Lower lobe of right lung (tissue), 2 donors: ENCODE data around the gene CINP. TPM values are rescaled to one million over a fixed set of nuclear protein-coding genes. Genes with fewer than 3 reads are reported as not detected.

Source experiments
- ATAC-seq, 2 donors: fragments of 200-7000 bp; cut with Tn5 transposase; one replicate each; pipeline ENCODE4 v1.9.1; 2020 to 2022; ENCODE audit warnings: mild to moderate bottlenecking in 2 of 2, moderate library complexity in 2 of 2
- DNase-seq: peaks from one replicate; pipeline ENCODE4 v3.0.0-alpha.2; 2020
- H3K27ac ChIP-seq: fragments of 200-600 bp; one replicate; pipeline ENCODE4 v1.8.0; 2022
- H3K27me3 ChIP-seq: fragments of 200-600 bp; one replicate; pipeline ENCODE4 v1.8.0; 2022; ENCODE audit warnings: low read depth
- H3K36me3 ChIP-seq: fragments of 200-600 bp; one replicate; pipeline ENCODE4 v1.8.0; 2022; ENCODE audit warnings: mild to moderate bottlenecking
- H3K4me1 ChIP-seq: fragments of 200-600 bp; one replicate; pipeline ENCODE4 v1.8.0; 2022
- H3K4me3 ChIP-seq: fragments of 200-600 bp; one replicate; pipeline ENCODE4 v1.8.0; 2022; ENCODE audit warnings: mild to moderate bottlenecking
- H3K9me3 ChIP-seq: fragments of 200-600 bp; one replicate; pipeline ENCODE4 v1.8.0; 2022
- intact Hi-C: fragments of 100-400 bp; cut with DNase I; formaldehyde crosslinking; loops from one replicate; pipeline ENCODE4 v1.11.0; 2022
- total RNA-seq: library from RNA; stranded (reverse); fragmentation: NEBNext Ultra II Directional; extraction: Animal tissue kit (Norgen Biotek cat#: 25700); gene quantifications from one replicate; pipeline ENCODE4 v1.2.1, GENCODE V29; 2021
- TF ChIP-seq, protein P1 (sequence below): fragments of 200-600 bp; IDR thresholded peaks from one replicate; pipeline ENCODE4 v1.8.0; 2022; ENCODE audit warnings: antibody characterized with exemption, mild to moderate bottlenecking
- donor health status: DM: no; HTN: yes; CAD: no; lungs with severe emphysema.

The CINP gene
- total RNA-seq, 1 donor from 2014 or later: 34.3 TPM

DNA sequence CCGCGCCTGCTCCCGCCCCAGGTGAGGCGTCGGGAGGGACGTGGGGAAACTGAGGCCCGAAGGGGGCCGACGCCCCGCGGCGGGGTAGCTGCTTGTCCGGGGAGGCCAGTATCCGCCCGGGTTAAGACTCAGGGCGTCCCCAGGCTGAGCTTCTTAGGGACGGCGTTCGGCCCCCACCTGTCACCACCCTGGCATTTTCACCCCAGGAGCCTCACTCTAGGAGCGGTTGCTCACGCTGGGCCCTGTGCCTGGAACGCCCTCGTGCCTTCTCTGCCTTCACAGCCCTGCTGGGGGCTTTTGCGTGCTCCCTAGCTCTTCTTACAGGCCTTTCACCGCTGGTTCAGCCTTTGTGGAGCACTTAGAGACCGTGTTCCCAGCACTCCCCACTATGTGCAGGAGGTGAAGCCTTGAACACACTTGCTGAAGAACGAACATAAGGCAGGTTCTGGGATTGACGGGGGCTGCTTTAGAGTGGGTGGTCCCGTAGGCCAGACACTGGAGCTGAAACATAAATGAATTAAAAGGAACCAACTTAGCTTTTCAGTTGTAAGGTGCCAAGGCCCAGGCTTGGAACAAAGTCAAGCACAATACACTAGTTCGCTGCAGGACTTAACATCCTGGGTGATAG, 42.5 kb downstream of the CINP start:
- Histone ChIP-seq H3K4me3 (peak overlapping the region; percentile 82), H3K9me3 (no peaks in the 10 kb centered on the region), H3K4me1 (peaks cover 48% of the 10 kb centered on the region), H3K27ac (peak overlapping the region; percentile 97), H3K27me3 (no peaks in the 10 kb centered on the region), H3K36me3 (no peaks in the 10 kb centered on the region)
- ATAC-seq (peak; percentile 5 to 16), DNase-seq (peak; percentile 58)
- intact Hi-C loops: no loop called here
- TF ChIP-seq, protein P1, sequence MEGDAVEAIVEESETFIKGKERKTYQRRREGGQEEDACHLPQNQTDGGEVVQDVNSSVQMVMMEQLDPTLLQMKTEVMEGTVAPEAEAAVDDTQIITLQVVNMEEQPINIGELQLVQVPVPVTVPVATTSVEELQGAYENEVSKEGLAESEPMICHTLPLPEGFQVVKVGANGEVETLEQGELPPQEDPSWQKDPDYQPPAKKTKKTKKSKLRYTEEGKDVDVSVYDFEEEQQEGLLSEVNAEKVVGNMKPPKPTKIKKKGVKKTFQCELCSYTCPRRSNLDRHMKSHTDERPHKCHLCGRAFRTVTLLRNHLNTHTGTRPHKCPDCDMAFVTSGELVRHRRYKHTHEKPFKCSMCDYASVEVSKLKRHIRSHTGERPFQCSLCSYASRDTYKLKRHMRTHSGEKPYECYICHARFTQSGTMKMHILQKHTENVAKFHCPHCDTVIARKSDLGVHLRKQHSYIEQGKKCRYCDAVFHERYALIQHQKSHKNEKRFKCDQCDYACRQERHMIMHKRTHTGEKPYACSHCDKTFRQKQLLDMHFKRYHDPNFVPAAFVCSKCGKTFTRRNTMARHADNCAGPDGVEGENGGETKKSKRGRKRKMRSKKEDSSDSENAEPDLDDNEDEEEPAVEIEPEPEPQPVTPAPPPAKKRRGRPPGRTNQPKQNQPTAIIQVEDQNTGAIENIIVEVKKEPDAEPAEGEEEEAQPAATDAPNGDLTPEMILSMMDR: no peak

DNA sequence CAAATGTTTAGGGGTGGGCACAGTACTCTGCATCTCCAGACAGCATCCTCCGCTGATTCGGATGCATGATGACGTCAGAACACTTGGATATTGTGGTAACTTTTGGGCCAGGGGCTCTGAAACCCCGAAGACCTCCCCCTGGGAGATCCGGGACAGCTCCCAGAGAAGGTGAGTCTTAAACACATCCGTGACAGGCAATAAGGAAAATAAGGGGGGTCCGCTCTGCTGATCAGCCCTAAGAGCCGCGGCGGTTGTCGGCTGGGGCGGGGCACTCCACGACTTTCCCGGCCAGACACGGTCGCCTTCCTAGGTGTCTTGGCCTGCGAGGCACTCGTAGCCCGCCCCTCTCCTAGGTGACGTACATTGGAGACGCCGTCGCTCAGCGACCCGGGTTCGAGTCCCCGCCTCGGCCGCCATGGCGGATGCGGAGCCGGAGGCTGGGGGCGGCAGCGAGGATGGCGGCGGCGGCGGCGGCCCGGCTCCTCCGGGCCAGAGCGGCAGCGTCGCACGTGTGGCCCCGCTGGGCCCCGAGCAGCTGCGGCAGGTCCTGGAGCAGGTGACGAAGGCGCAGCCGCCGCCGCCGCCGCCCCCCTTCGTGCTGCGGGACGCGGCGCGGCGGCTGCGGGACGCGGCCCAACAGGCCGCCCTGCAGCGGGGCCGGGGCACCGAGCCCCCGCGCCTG, 43.2 kb downstream of the CINP start, which contains the start of gene ZNF839:
ZNF839 (plus strand) TSS at position 396 of the 682 bp plus-strand sequence; CDS start at position 416, 20 bp downstream.
- intact Hi-C loops: no loop called here
- ATAC-seq (peak; percentile 81 to 85), DNase-seq (peak; percentile 96)
- Histone ChIP-seq H3K4me3 (peak within 1 kb of the TSS; percentile 82), H3K27me3 (no peaks in the 10 kb centered on the region), H3K4me1 (peaks cover 52% of the 10 kb centered on the region), H3K27ac (peak within 1 kb of the TSS; percentile 97), H3K9me3 (no peaks in the 10 kb centered on the region), H3K36me3 (no peaks in the 10 kb centered on the region)
- TF ChIP-seq, protein P1: no peak

DNA sequence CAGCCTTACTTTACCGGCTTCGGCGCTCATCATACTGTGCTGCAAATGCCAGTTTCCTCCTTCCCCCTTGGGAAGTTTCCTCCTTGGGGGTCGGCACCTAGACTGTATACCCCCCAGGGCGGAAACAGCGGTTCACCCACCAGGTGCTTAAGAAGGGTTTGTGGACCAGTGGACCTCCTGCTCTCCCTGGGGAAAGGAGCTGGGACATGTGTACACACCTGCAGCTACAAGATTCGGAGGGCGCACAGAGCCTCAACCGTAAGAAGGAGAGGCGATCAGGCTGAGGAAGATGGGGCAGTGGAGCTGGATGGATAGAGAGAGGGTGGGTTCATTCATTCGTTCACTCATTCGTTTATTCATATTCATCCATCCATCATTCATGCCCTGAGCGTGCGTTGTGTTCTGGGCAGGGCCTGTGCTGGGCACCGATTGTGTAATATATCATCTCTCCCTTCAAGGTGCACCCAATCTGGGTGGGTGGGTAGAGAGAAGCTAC, 43.9 kb downstream of the CINP start:
- intact Hi-C loops: no loop called here

DNA sequence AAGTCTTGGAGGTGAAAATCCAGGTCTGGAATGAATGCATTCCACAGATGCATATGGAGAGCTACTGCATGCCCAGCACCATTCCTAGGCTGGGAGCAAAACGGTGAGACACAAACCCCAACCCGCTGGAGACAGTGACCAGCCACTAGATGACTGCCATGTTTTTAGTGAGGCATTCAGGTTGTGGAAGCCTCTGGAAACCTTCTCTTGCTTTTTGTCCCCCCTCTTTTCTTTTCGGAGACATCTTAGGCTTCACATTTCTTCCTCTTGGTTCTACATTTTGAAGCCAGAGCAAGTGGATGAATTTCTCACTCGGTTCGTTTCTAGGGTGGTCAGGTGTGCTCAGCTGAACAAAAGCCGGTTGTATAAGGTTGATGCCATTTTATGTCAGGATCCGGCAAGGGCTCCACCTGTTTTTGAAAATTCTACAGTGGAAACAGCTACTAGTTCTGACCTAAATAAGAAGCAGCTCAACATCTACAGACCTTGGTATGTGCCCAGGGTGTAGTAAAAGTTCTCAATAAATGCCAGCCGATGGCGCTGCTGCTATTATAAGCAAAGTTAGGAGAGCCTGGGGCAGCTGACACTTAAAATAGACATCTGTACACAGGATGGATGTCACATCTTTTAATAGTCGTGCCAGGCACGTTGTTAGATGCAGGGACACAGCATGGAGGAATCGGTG, 45.0 kb downstream of the CINP start:
- Histone ChIP-seq H3K36me3 (no peaks in the 10 kb centered on the region), H3K27me3 (no peaks in the 10 kb centered on the region), H3K4me1 (peaks cover 50% of the 10 kb centered on the region), H3K9me3 (no peaks in the 10 kb centered on the region), H3K4me3 (peak overlapping the region; percentile 65), H3K27ac (peak overlapping the region; percentile 80)
- TF ChIP-seq, protein P1: no peak
- intact Hi-C loops: no loop called here
- ATAC-seq (no peak), DNase-seq (no peak)

More for the DNA sequence above, 43.9 kb downstream of the CINP start:
- Histone ChIP-seq H3K36me3 (no peaks in the 10 kb centered on the region), H3K4me3 (peak overlapping the region; percentile 82), H3K9me3 (no peaks in the 10 kb centered on the region), H3K4me1 (peaks cover 54% of the 10 kb centered on the region), H3K27ac (peak overlapping the region; percentile 97), H3K27me3 (no peaks in the 10 kb centered on the region)
- TF ChIP-seq, protein P1: no peak
- no peak for DNase-seq
- no peak for ATAC-seq

DNA sequence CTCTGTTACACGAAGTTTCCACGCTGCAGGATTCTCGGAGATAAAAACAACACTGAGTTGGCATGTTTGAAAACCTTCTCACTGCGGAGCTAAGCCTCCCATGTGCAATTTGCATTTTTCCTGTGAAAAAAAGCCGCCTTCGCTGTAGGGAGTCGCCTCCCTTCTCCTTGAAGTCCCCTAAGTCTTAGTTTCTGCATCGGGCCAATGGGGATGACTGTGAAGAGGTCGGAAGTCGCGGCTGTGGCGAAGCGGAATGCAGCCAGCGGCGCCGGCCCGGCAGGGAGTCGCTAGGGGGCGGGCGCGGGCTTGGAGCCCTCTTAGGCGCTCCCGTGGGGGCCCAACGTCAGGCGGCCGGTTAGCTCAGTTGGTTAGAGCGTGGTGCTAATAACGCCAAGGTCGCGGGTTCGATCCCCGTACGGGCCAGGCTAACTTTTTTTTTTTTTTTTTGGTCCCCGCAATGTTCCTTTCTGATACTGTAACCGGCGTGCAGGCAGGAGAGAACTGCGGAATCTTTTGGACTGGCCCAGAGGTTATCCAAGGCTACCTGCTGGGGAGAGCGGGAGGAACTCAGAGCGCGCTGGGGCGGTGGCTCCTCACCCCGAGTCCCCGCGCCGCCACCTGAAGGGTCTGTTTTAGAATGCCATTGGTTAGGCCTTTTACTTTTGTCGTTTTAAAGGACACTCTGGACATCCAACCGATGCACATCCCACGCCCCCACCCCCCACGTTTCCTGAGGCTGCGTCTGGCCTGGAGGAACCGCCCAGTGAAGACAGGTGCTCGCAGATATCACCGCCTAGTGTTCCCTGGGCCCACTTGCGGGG, 45.7 kb downstream of the CINP start:
- peak; percentile 94 for DNase-seq
- Histone ChIP-seq H3K36me3 (no peaks in the 10 kb centered on the region), H3K27me3 (no peaks in the 10 kb centered on the region), H3K9me3 (no peaks in the 10 kb centered on the region), H3K4me3 (peak overlapping the region; percentile 65), H3K27ac (peak overlapping the region; percentile 80), H3K4me1 (peaks cover 50% of the 10 kb centered on the region)
- ATAC-seq: peak; percentile 88 to 89
- intact Hi-C loops: no loop called here
- TF ChIP-seq, protein P1: peak; percentile 82
